Measurements from ENCODE around the gene COPS4.

DNA sequence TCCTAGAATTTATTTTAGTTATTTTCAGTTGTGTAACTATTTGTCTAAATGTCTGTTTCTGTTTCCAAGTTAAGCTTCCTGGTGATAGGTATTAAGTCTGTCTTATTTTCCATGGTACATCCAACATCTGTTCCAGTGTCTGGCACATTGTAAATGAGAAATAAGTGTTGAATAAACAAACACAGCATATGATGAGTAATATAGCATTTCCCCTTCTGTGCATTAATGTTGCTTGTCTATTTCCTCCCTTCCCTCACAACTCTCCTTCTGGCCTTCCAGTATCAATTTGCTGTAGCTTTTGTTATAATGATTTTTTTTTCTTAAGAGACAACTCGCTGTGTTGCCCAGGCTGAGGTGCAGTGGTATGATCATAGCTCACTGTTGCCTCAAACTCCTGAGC lies 36.1 kb downstream of the COPS4 start:
- TF ChIP-seq, protein P1, sequence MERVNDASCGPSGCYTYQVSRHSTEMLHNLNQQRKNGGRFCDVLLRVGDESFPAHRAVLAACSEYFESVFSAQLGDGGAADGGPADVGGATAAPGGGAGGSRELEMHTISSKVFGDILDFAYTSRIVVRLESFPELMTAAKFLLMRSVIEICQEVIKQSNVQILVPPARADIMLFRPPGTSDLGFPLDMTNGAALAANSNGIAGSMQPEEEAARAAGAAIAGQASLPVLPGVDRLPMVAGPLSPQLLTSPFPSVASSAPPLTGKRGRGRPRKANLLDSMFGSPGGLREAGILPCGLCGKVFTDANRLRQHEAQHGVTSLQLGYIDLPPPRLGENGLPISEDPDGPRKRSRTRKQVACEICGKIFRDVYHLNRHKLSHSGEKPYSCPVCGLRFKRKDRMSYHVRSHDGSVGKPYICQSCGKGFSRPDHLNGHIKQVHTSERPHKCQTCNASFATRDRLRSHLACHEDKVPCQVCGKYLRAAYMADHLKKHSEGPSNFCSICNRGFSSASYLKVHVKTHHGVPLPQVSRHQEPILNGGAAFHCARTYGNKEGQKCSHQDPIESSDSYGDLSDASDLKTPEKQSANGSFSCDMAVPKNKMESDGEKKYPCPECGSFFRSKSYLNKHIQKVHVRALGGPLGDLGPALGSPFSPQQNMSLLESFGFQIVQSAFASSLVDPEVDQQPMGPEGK (CRISPR knock-in tag; IDR thresholded peaks at IDR 0.05; ENCODE audit: borderline replicate concordance), result no peak
- TF ChIP-seq BACH2 (CRISPR knock-in tag; IDR thresholded peaks at IDR 0.05; ENCODE audit: borderline replicate concordance), result no peak
- TF ChIP-seq RARB (CRISPR knock-in tag; IDR thresholded peaks at IDR 0.05), result no peak
- TF ChIP-seq TOX (CRISPR knock-in tag; IDR thresholded peaks at IDR 0.05; ENCODE audit: borderline replicate concordance), result no peak
- no peak for TF ChIP-seq ZNF565 (CRISPR knock-in tag; conservative IDR thresholded peaks at IDR 0.05; ENCODE audit: low read depth)

Measured in SK-N-SH treated with all-trans-retinoic acid at 6 μM for 48 hours (cell line).